HG02678 (cell line): Measurements from ENCODE around the gene AP3S1.
A peak's percentile ranks its signal among the peaks of the same experiment; 100 is the strongest.
"Not testable (repeated sequence)": the region's sequence is repeated elsewhere in the genome, so short reads cannot be mapped to it uniquely, and the experiment has no call there.

Source experiments
- ATAC-seq: cut with Tn5 transposase; IDR thresholded peaks from one replicate; pipeline ENCODE4 v1.9.1; 2021; ENCODE audit warnings: mild to moderate bottlenecking, moderate library complexity; ENCODE audit not compliant: unreplicated experiment

The AP3S1 gene

DNA sequence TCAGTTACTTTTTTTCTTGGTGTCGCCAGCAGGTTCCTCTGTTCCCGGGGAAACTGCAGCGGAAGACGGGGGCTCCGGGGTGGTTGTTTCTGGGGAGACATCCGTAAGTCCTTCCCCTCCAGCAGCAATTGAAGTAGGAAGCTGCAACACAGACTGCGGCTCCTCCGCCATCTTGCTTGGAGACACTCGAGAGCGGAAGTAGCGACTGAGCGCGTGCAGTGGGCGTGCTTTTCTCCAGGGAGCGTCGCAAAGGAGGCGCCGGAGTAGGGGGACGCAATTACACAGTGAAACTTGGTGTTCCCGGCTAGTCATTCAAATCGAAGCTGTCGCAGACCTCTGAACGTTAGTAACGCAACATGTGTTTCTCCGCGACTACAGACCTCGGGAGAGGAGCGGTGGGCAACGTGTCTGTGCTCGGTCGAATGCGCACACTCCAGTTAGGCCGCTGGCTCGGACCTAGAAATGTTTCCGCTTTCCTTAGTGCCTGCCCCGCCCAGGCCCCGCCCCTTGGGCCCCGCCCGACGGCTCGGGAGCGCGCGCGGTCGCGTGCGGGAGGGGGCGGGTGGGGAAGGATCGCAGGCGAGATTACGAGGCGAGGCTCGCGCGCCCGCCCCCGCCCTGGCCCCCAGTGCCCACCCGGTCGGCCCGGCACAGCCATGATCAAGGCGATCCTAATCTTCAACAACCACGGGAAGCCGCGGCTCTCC is at the start of gene AP3S1, which contains the start of gene ATG12:
Gene AP3S1 (plus strand): TSS at position 554 of the 707 bp plus-strand sequence. CDS start 103 bp downstream, at position 657.
Gene ATG12 (minus strand): TSS at position 184 of the 707 bp plus-strand sequence. CDS start 13 bp downstream, at position 171.
- ATAC-seq: peak; percentile 80

DNA sequence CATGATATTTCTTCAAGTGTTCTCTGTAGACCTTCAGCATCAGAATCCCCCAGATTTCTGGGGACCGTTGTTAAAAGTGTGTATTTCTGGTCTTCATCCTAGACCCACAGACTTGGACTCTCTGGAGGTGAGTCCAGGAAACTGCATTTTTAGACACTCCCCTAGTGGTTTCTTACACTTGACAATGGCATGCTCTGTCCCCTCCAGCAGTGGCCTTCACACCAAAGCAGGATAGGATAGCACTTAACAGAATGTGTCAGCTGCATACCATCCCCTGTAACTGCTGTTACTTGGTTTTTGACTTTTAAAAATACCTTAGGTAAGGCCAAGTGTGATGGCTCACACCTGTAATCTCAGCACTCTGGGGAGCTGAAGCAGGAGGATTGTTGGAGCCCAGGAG is 46.0 kb upstream of the AP3S1 start:
- ATAC-seq: no peak

DNA sequence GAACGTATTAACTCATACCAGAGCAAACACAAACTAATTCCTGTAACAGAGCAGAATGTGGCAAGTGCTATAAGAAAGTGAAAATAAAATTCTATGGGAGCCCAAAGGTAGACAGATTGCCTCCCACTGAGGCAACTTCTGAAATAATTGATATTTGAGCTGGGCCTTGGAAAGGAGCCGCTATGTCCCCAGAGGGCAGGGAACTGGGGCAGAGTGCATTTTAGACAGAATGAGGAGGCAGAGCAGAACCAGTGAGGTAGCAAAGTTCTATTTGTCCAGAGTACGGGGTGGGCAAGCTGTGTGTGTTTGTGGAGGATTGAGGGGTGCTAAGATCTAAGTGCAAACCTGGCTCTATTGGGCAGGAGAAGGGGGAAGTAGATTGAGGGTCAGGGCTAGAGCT is 45.1 kb upstream of the AP3S1 start:
- ATAC-seq: no peak

DNA sequence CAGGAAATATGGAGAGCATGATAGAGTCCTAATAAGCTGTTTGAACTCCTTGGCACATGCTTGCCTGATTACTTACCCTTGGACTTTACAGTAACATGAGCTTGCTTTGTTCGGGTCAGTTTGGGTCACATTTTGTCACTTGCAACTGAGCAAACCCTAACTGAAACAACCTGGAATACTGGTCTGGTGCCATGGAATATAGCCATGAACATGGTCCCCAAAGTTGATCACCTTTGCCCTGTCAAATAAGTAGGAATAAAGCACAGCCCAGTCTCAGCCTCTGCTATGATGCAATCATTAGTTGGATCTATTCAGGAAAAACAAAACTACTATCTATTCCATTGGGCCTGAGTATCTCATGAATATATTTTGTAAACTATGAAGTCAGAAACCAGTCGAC is 43.5 kb upstream of the AP3S1 start:
- ATAC-seq: no peak

DNA sequence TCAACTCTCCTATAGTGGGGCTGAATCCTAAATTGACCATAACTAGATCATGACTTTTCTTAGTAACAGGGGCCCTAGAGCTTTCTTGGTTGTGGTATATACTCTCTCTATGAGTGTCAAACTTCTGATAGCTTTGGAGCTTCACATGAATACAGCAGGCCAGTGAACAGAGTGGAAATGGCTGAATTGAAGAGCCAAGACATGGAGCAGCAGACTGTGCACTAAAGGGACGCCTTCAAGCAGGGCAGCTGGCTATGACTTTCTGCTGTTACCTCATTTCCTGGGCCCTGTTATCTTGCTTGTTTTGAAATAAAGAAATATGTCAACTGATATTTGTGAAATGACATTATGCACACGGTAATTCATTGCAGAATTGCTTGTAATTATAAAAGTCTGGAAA is 41.6 kb upstream of the AP3S1 start:
- ATAC-seq: no peak

DNA sequence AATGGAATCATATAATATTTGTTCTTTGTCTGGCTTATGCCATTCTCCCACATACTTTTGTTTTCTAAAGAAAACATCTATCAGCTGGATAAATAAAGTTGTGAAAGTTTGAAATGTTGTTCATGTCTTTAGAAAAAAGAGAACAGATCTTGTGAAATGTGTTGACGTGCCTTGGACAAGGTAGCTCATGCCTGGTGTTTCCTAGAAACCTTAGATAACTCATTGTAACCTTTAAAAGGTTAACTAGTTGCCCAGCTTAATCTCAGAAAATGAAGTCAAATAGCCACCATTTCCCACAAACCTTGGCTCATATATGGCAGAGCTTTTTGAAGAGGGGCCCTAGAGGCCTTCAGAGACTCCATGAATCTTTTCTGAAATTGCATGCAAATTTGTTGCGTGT is 40.6 kb upstream of the AP3S1 start:
- no peak for ATAC-seq

DNA sequence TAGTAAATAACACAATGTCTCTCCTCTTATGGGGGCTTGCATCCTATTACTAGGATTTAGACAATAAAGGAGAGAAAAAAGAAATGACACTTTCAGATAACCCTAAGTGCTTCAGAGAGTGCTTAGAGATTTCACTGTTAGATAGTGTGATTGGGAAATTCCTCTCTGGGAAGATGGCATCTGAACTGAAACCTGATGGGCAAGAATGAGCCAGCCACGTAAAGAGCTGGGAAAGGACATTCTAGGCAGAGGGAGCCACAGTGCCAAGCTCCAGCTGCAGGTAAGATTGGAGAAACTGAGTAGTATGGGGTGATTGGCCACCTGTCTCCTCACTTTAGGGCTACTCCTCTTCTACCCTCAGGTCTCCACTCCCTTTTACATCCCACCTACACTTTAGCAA is 39.8 kb upstream of the AP3S1 start:
- ATAC-seq: no peak

DNA sequence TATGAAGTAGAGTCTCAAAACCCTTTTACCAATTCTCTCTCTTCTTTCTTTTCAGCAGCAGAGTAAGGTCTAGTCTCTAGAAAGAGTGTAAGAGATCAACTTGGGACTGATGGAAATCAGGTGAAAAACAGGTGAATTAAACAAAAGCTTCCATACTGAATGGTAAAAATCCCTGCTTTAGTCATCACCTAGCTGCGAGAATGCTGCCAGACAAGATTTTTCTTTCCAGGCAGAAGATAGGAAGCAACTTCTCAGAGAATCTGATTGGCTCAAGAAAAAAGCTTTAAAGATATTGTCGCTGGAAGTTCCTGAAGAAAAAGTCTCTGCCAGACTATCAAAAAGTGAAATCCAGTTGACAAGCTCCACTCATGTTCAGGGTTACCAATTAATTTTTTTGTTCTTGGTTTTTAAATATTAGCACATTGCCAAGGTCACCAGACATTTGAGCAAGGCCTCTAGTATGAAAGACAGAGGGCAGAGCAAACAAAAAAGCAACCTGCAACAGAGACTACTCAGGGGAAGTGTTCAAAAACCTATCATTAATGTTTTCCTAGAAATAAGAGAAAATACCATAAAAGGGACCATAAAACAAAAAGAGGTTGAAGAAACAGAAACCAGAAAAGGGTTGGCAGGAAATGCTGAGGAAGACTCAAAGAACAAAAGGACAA is 34.6 kb upstream of the AP3S1 start:
- no peak for ATAC-seq

DNA sequence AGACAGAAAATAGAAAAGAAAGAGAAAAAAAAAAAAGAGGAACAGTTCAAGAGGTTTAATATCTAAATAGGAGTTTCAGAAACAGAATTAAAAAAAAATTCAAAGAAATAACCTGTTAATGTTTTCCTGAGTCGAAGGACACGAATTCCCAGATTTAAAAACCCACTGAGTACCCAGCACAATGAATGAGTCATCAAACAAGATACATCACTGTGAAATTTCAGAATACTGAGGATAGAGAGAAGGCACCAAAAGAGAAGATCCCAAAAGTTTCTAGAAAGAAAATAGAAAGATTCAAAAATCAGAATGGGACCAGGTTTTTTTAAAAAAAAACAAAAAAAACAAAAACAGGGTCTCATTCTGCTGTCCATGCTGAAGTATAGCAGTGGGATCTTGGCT is 34.1 kb upstream of the AP3S1 start:
- ATAC-seq: no peak

DNA sequence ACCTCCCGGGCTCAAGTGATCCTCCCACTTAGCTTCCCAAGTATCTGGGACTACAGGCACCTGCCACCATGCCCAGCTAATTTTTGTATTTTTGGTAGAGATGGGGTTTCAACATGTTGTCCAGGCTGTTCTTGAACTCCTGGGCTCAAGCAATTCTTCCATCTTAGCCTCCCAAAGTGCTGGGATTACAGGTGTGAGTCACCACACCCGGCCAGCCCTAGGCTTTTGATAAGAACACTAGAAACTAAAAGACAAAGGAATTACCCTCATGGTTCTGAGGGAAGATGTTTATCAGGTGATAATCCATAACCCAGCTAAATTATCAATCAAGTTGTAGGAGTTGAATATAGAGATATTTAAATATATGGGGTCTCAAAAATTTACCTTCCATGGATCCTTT is 33.7 kb upstream of the AP3S1 start:
- ATAC-seq: not testable (repeated sequence)

DNA sequence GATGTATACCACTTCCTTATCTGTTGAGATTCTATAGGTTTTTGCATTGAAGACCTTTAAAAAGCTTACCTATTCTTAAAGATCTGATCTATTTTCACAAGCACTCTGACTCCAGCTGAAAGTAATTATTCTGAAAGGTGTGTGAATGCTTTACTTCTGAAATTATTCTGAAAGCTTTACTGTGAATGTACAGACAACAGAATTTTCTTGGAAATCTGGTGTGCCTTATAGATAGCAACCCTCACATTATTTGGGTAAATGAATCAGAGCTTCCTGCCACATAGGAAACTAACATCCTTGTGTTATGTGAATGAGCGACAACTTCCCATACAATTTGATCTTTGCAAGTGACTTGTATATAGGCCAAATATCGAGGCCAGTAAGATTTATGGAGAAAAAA is 31.8 kb upstream of the AP3S1 start:
- ATAC-seq: no peak

DNA sequence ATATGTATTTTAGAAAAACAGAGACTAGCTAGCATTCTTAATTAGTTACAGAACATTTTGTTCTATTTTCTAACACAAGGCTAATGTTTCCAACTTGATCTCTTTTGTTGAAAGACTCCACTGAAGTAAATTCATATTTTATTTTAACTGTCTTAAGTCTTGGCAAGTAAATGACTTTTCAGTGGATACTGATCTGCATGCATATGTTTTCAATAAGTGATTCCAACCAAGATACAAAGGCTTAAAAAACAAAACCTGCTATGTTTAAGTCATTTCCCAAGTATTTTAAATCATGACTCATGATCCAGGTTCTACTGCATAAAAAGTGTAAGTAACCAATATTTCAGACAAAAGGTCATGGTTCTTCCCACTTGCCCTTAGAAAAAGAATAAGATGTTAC is 31.0 kb upstream of the AP3S1 start:
- no peak for ATAC-seq

DNA sequence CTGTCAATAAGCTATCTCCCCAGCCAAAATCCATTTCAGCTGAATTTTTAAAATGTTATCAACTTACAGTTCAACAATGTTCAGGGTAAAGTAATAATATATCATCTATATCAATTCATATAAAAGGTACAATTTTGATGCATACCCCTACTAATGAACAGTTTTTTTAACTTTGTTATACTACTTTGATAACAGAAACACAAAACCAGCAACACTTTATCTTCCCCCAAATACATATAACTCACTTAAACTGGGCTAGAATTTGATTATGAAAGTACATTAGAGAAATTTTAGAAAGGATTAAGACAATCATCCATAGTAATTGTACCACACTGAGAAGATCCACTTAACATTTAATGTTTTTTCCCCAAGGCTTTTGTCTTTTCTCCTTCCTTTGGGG is 30.3 kb upstream of the AP3S1 start:
- no peak for ATAC-seq

DNA sequence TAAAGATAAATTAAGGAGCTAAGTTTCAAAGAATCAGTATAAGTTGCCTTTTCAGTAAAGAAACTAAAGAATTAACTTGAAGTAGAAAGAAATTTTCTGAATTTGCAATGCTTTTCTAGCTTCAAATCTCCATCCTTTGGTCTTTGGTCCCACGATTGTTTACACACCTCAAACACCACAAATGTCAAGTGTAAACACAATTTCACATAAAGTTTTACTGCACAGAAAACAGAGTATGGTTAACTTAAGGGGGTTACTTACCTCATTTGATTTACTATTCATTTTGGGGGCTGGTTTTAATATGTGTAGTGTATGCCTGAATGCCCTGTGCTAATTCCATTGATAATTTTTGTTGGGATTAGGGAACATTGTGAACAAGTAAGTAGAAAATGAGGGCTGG is 29.4 kb upstream of the AP3S1 start:
- no peak for ATAC-seq

DNA sequence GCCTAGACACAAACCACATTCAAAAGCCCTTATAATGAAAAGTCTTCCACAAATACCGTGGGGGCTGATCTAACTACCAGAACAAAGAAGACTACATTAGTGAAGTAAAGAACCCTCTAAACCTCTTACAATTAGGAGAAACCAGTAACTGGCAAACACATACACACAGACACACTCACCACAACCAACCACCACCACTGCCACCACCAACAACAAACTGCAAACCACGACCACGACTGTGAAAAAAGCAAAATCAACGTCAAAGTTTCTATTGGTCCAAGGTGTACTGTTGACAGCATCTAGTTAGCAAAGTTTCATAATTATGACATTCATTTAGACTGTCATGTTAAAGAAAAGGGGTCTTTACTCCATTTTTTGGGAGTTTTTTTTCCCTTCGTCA is 28.0 kb upstream of the AP3S1 start:
- no peak for ATAC-seq

DNA sequence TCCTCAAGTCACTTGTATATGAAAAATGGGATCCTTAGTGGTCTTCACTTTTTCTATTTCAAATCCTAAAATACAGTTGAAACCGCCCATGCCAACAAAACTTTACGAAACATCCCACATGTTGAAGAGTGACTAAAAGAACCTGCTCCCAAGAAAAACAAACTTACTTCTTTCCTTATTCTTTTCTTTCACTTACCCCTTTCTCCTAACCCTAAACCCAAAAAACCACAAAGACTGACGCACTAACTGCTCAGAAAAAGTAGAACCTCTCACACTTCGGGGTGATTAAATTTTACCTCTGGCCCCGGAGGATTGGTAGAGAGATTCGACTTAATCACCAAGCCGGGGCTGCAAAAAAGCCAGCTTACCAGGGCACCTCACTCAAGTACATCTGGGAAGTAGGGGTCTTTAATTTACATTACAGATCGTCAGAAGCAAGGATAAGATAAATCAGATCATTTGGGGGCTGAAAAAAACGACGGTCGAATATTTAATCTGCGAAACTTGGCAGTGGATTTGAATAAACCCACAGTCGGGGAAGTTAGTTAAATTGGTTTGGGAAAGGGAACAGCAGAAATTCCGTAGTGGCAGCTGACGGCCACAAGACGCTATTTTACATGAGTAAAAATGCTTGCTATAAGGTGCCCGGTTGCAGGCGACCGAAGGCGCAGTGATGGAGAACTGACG is 26.6 kb upstream of the AP3S1 start:
- peak; percentile 14 for ATAC-seq

DNA sequence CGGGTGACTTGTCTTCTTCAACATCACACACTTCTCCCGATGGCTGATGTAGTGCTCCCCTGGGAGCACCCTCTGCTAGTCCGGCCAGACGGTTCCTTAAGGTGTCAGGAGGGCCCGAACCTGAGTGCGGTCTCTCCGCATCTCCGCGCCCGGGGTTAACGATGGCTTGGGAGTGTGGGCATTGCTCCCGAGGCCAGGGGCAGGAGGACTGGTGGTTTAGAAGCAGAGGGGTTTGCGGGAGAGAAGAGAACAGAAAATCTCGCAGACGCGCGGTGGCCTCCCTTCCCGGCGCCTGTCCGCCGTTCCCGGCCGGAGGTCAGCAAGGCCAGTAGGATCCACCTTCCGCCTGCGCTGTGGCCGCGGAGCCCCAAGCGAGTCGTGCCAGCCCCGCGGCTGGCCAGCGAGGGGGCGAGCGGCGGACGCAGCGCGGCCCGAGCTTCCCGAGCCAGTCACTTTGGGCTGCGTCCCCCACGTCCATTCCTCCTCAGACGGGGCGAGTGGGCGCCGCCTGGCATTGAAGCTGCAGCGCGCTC is 26.0 kb upstream of the AP3S1 start:
- peak; percentile 17 for ATAC-seq

DNA sequence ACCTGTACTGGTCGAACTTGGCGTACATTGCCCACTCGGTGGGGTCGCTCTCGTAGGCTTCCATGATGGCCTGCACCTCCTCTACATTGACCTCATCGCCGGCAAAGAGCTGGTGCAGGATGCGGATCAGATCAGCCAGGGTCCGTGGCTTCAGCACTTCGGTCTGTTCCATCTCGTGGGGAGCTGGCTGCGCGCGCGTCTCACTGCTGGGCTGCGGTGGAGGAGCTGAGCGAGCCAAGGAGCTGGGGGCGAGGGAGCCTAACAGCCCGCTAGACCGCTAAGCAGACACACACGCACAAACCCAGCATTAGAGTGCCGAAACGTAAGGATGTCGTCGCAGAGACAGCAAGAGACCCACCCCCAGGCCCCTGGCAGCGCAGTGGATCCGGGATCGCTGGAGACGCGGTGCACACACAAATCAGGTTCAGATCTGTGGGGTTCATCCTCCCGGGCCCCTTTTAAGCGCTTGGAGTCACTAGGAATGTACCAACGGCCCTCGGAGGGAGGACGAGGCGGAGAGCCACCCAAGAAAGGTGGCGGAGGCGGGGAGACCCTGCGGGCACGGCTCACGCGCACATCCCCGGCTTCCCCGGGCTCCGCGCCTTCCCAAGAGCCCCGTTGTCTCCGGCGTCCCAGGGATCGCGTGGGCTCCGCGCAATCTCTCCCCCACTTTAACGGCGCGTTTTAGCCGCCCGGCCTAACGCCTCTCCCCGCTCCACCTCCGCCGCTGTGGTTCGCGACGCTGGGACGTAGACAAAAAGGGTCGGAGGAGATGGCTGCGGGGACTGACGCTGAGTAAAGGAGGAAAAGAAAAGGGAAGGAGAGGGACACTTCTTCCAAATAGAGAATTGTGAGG is 25.3 kb upstream of the AP3S1 start, which contains the start of gene CDO1:
Gene CDO1 (minus strand): TSS at position 434 of the 856 bp plus-strand sequence. CDS start 262 bp downstream, at position 172.
- ATAC-seq: peak; percentile 46

DNA sequence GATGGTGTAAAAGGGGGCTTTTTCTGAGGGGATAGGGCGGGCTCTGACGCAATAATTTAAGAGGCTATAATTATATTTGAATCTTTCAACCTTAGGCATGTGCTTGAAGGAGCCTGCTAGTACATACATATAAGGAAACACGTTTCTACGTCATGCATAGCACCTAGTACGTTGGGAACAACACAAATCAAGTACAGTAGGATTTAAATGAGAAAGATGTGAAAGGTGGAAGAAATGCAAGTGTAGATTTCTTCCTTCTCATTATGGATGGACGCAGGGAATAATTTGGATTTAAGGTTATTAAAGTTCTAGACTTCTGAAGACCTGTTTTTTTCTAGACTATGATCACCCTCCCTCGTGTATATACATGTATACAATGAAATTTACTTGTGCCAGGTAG is 24.3 kb upstream of the AP3S1 start:
- no peak for ATAC-seq

DNA sequence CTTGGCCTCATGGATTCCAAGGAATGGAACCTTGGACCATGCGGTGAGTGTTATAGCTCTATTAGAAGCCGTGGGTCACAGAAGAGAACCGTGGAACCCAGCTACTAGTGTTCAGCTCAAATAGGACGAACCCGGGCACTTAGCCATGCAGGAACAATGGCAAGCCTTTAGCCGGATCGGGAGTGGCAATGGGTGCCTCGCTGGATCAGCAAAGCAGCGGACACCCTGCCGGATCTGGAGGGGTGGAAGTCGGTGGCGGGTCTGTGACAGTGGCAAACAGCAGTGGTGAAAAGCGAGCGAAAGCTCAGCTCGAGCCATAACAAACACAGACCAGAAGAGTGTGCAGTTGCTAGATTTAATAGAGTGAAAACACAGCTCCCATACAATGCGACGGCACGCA is 22.9 kb upstream of the AP3S1 start:
- ATAC-seq: no peak

DNA sequence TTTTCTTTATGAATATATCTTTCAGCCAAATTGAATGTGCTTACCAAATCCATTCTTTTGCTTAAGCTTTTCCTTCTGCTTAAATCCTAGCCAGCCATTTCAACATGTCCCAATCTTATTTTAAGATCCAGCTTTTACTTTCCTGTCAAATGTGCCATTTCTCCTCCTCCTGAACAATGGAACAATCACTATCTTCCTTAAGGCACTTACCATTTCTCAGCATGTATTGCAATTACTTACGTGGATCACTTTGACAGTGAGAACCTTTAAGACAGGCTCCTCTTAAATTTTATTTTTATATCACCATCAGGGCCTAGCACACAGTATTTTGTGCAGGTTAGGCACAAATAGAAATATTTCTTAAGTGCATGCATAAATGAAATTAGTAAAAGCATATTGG is 20.9 kb upstream of the AP3S1 start:
- no peak for ATAC-seq
